Stimulated activated CD8-positive, alpha-beta memory T cell treated with anti-CD3 and anti-CD28 coated beads, Interleukin-7, amount 100 ng/mL, for 4 hours (primary cell): ENCODE measurements around the gene PLA2G2F.

Experiments used
- DNase-seq, 2 donors: peaks; one replicate each; pipeline ENCODE4 v3.0.0-alpha.2; 2020; ENCODE audit warnings: low read depth in 2 of 2

Gene PLA2G2F

DNA sequence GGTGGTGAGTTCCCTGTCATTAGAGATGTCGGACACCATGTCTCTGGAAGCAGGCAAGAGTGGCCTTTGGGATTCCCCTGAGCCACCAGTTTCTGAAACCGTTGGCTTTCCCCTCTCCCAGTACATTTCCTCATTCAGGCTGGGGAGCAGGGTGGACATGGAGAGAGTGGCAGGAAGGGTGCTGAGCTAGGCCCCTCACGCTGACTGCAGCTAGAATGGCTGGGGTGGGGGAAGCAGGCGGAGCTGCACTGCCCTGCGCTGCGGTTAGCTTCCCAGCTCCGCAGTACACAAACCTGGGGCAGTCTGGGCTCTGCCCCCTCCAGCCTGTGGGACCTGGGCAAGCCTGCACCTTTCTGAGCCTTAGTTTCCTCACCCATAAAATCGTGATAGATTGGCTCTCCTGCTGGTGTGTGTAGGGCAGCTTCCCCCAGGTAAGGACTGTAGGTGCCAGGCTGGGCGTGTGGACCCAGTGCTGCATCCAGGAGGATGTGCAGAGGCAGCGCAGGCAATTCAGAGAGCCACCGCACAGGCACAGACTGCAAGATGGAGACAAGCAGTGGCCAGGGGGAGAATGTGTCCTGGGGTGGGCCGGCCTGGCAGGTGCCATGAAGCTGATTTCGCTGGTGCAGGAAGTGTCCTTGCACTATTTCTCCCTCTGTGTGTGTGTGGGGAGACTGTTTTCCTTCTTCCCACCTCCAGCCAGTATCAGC is 3.0 kb downstream of the PLA2G2F start:
- DNase-seq, result no peak

DNA sequence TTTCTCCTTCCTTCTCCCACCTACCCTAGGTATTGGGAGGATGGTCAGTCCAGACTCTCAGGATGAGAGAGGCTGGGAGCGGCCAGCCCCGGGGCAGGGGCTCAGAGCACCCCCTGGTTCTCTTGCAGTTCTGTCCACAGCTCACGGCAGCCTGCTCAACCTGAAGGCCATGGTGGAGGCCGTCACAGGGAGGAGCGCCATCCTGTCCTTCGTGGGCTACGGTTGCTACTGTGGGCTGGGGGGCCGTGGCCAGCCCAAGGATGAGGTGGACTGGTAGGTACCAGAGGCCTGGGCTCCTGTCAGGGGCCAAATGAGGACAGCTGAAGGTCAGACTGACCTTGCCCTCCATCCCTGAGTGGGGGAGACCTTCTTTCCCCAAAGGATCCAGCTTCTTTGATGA is 4.2 kb downstream of the PLA2G2F start:
- DNase-seq, result no peak

DNA sequence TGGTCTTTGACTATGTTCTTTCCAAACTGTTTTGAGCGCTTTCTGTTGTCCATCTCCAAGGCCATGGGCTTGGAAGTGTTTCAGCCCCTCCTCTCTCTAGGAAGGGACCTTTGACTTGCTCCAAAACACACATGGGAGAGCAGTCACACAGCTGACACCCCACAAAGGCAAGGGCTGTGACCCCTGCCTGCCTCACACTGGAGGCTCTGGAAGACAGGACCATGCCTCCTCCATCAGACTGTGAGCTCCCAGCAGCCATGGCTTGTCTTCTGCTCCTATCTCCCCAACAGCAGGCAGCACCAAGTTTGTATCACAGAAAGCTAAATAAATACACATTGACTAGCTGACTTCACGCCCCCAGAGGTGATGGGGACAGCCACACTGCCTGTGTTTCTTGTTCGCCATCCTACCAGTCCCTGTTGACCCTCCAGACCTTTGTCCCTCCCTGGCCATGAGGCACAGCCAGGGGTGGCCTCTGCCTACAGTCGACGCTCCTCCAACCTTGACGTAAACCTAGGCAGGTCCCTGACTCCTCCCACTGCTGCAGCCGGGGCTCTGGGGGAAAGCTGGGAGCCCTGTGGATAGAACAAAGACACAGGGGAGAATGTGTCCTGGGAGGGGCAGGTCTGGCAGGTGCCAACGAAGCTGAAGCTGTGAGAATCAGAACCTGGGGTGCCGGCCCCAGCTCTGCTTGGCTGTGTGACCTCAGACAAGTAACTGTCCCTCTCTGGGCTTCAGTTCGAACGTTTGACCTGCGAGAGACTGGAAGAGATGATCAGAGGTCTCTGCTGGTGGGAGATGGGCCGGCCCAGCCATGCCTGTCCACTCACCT is 4.8 kb downstream of the PLA2G2F start:
- DNase-seq, result no peak

DNA sequence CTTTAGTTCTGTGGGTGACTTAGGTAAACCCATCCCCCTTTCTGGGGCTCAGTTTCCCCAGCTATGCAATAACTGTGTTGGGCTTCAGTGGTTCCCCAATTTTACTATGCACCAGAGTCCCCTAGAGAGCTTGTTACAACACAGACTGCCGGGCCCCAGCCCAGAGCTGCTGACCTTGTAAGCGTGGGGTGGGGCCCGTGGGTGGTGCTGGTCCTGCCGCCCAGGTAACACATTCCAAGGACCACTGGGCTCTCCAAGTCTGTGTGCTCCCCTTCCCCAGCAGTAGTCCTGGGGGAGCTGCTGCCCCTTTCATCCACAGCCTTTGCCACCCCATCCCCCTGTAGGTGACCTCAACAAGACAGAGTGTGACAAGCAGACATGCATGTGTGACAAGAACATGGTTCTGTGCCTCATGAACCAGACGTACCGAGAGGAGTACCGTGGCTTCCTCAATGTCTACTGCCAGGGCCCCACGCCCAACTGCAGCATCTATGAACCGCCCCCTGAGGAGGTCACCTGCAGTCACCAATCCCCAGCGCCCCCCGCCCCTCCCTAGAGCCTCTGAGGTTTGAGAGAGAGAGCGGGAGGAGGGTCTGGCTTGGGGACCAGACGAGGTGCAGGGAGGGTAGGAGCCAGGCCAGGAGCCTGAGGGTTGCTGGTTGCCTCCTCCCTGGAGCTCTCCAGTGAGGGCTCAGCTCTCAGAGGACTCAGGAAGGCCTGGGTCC is 8.9 kb downstream of the PLA2G2F start:
- DNase-seq, result no peak

DNA sequence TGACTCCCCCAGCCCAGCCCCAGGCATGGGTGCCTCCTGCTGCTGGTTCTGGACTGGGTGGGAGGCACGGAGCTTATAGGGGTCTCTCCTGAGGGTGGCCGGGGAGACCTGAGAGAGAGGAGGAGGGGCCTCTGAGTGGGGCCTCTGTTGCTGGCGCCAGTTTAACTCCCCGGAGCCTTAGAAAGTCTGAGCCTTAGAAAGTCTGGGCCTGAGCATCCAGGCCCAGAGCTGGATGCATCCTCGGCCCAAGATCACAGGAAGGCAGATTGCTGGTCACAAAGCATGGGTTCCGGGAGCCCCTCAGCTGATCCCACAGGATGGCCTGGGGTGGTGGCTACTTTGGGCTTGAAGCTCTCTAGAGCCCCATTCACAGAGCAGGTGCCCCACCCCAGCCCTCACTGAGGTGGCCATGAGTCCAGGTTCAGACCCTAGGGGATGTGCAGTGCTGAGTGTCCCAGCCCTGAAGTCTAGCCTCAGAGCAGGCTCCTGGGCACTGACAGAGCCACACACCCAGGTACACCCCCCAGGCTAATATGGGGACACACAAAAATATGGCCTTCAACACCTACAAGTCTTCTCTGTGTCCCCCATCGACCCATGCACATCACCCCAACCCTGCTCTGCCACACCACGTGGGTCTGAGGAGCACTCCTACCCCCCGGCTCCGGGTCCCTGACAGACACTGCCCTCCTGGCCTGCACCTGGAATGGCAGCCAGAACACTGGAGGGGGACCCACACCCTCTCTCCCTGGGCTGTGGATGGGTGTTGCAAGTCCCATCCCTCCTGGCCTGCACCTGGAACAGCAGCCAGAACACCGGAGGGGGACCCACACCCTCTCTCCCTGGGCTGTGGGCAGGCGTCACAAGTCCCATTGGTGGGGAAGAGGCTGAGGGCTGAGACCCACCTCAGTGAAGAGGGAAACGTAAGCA is 9.7 kb downstream of the PLA2G2F start:
- no peak for DNase-seq

DNA sequence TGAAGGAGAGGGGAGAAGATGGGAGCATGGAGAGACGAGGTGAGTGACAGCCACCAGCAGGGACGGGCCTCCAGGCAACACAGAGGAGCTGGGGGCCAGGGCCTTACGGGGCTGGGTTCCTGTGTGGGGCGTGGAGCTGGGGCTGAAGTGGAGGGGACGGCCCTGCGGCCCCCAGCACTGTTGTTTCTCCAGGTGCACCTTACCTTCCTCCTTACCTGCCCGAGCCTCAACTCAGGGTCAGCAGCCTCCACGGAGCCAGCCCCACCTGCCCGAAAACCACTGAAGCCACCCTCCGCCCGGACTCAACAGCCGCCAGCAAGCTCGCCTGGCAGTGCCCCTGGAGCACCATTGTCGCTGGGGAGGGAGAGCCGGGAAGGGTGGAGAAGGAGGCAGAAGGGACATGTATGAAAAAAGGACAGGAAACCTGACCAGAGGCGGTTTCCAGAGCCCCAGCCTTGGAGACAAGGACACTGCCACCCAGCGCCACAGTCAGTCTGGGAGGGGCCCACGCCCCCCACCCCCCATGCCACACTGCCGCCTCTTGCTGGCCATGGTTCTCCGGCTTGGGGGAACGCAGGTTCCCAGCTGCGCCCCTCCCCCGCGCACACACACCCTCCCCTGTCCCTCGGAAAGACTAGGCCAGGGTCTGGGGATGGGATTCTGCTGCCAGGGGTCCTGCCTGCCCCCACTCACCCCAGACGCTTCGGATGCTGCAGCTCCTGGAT is 10.6 kb downstream of the PLA2G2F start:
- no peak for DNase-seq

DNA sequence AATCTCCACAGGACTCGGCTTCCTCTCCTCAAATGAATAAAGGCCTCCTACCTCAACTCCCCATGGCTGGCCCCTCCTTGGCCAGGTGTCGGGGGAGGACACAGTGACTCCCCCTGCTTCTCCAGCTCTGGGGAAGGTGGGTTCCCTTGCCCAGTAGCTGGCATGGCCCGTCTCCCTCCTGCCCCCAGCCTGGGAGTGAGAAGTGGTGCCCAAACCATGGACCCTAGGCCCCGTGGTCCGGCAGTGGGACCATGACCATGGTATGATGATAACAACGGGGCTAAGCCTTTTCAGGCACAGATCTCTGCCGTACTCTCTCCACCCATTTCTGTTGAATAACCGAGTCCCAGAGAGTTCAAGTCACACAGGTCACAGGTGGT is 11.2 kb downstream of the PLA2G2F start:
- no peak for DNase-seq

DNA sequence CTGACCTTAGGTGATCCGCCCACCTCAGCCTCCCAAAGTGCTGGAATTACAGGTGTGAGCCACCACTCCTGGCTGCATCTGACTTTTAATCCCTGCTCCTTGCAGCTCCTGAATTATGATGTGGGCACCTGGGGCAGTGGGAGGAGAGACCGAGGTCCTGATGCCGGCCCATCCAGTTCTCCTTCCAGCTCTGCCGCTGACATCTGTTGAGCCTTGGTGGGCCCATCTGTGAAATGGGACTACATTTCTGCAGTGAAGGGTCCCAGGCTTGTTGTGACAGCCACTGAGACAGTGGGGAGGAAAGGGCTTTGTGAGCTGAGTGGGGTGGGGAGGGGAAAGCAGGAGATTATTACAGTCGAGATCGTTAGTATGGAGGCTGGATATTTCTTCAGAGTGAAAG is 11.8 kb downstream of the PLA2G2F start:
- no peak for DNase-seq

DNA sequence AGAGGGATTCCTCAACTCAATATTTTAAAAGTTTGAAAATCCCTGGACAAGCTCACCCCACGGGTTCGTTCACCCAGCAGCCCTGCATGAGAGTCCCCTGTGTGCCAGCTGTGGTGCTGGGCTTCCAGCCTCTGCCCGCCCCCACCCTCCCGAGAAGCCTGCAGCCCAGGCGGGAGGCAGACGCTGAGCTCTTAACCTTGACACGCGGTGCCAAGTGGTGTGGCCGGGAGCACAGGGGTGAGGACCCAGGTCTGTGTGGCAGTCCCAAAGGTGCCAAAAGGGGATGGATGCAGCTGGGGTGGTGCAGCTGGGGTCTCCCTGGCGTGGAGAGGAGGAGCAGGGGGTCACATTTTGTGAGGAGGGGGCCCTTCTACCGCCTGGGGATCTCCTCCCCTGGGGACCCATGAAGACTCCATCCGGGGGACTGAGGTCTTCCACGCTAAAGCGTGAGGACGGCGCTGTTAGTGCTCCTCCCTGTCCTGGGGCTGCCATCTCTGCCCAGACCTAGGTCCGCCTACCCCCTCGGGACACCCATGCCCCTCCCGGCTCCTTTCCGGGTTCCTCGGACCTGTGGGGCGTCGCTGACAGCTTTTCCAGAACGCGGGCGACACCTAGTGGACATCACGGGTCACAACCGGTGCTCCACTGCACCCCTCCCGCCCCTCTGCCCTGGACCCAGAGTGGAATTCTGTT is 12.9 kb downstream of the PLA2G2F start:
- peak; percentile 57 to 59 for DNase-seq

DNA sequence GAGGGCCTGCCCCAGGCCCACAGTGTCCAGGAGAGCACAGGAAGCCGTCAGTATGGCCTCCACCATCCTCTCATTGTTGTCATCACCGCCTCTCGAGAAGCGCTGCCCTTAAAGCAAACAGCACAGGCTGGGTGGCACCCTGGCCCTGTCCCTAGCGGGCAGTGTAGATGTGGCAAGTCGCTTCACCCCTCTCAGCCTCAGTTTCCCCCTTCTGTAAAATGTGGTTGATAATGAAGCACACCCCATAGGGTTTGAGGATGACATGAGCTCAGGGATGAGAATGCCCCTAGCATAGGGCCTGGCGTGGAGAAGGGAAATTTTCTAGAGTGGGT is 13.4 kb downstream of the PLA2G2F start:
- no peak for DNase-seq

DNA sequence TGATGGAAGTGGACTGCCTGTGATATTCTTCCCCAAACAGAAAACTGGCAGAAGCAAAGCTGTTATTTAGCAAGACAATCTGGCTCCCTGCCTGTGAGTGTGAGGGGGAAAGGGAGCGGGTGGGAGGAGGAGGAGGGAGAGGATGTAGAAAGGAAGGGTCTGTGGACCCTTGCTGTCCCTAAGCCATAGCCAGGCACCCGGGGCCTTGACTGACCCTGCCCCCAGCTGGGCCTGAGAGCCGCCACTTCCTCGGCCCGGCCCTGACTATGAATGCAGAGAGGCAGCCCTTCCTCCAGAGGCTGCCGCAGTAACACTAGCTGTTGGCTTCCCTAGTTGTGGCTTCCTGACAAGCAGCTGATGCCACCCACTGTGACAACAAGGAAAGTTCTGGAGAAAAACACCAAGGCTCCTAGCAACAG is 13.9 kb downstream of the PLA2G2F start:
- no peak for DNase-seq

DNA sequence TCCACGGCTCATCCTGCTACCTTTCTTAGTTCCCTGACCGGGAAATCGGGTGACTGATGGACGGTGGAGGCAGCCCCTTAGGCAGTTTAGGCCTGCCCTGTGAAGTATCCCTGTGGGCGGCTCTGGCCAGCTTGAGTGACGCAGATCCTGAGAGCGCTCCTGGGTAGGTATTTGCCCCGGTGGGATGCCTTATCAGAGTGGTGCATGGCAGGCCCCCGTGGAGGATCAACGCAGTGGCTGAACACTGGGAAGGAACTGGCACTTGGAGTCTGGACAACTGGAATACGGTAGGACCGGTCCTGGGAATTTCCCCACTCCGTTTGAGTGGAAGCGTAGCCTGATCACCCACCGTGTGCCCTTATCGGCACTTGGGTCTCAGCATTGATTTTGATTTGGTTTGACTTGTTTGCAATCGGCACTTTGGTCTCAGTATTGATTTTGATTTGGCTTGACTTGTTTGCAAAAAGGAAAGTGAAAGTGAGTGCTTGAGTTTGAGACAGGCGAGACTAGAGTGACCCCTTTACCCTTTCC is 15.2 kb downstream of the PLA2G2F start:
- DNase-seq, result no peak

DNA sequence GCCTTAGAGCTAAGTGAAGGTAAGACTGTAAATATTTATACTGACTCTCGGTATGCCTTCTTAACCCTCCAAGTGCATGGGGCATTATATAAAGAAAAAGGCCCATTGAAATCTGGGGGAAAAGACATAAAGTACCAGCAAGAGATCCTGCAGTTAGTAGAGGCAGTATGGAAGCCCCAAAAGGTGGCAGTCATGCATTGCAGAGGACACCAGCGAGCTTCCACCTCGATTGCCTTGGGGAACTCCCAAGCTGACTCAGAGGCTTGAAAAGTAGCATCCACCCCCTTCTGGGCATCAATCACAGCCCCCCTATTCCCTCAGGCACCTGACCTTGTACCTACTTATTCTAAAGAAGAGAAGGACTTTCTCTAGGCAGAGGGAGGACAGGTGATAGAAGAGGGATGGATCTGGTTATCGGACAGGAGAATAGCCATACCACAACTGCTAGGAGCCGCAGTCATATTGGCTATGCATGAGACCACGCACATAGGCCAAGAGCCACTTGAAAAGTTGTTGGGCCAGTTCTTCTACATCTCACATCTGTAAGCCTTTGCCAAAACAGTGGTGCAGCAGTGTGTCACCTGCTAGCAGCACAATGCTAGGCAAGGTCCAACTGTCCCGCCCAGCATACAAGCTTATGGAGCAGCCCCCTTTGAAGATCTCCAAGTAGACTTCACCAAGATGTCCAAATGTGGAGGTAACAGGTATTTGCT is 19.4 kb downstream of the PLA2G2F start:
- no peak for DNase-seq

DNA sequence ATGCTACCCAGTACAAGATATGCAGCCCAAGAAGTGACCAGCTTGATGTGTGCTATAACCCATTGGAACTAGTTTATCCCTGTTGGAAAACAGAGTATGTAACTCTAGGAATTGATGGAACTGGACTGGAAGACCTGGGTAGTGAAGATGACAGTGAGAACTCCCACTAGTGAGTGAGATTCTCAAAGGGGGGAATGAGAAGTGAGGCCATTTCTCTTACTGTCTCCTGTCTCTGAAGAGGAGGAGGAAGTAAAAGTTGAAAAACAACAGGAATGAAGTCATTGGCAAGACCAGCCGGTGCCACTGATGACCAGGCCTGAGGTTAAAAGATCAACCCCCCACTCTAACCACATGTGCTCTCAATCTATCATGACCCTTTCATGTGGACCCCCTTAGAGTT is 20.9 kb downstream of the PLA2G2F start:
- no peak for DNase-seq

DNA sequence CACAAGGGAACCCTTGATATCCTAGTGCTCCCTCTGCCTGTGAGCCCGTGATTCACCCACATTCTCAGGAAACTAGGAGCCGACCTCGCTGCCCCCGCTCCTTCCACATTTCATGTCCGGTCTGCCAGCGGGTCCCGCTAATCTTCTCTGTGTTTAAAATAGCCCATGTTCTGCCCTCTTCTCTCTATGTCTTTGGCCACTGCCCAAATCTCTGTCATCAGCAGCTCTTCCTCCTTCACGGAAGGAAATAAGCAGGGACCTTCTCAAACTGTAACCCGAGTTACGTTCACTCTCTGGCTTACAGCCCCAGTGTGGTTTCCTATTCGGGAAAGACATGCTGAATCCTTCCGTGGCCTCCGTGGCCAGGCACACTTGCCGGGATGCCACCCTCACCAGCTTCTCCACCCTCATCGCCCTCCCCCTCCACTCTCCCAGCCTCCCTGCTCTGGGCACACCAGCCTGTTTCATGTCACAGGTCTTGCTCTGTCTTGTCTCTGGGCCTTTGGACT is 25.6 kb downstream of the PLA2G2F start:
- no peak for DNase-seq

DNA sequence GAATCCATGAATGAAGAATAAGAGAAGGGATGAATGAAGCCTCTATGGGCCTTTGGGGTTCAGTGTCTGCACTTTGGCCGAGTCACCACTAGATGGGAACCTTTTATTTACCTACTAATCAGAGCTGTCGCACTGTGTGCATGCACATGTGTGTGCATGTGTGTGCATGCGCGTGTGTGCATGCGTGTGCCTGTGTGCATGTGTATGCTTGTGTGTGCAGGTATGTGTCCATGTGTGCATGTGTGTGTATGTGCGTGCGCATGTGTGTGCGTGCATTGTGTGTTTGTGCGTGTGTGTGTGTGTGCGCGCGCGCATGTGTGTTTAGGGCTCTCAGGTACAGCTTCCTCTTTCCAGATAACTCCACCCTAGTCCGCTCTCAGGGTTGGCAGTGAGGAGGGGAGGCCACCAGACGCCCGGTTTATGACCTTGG is 26.4 kb downstream of the PLA2G2F start:
- no peak for DNase-seq

DNA sequence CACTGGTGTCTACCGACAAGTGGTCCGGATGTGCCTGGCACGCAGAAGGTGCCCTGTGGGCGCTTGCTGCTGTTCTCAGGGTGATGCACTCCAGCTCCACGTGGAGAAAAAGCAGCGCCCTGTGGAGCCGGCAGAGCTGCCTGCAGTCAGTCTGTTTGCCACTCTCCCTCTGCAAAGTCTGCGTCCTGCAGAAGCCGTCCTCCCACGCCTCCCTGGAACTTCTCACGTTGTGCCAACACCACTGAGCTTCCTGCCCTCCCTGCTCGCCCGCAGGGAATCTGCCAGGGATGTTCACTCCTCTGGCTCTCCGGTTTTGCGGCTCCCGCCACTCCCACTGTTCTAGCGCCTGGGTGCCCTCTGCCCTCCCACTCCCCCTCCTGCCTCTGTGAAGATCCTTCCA is 26.9 kb downstream of the PLA2G2F start:
- no peak for DNase-seq

DNA sequence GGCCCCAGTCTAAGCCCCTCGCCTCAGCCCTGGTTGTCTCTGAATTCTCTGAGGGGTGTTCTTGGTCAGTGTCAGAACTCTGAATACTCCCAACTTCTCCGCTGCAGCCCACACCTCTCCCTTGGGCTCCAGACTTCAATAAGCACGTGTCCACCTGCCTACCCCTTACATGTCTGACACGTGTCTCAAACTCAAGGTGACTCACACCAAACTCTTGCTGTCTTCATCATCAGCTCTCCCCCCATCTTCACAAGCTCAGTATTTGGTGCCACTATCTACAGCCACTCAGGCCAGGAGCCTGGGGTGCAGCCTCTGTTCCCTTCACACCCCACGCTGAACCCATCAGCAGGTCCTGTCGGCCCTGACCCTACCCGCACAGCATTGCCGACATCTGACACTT is 28.0 kb downstream of the PLA2G2F start:
- no peak for DNase-seq
